HUES6 (cell line): ENCODE results near the gene CCBE1.
"Not testable (repeated sequence)": the region's sequence is repeated elsewhere in the genome, so short reads cannot be mapped to it uniquely, and the experiment has no call there.

Experiments
- H3K27ac ChIP-seq: 2 replicates; pipeline ENCODE4 v1.7.0; 2013; ENCODE audit warnings: low read depth, mild to moderate bottlenecking, low read length, inconsistent platforms
- H3K27me3 ChIP-seq: 2 replicates; pipeline ENCODE4 v1.6.1; 2013; ENCODE audit warnings: low read length; ENCODE audit not compliant: control insufficient read depth, insufficient read depth
- H3K36me3 ChIP-seq: 2 replicates; pipeline ENCODE4 v1.6.1; 2013; ENCODE audit warnings: low read length; ENCODE audit not compliant: control insufficient read depth, insufficient read depth
- H3K4me1 ChIP-seq: 2 replicates; pipeline ENCODE4 v1.6.1; 2013; ENCODE audit warnings: low read length; ENCODE audit not compliant: control insufficient read depth, insufficient read depth
- H3K4me3 ChIP-seq: 2 replicates; pipeline ENCODE4 v1.5.1; 2013; ENCODE audit warnings: low read depth, low read length
- H3K9ac ChIP-seq: one replicate; pipeline ENCODE4 v1.6.1; 2013; ENCODE audit warnings: mild to moderate bottlenecking, low read length
- H3K9me3 ChIP-seq: 2 replicates; pipeline ENCODE4 v1.6.1; 2013; ENCODE audit warnings: low read depth, low read length; ENCODE audit not compliant: control insufficient read depth, insufficient read depth

The CCBE1 gene

DNA sequence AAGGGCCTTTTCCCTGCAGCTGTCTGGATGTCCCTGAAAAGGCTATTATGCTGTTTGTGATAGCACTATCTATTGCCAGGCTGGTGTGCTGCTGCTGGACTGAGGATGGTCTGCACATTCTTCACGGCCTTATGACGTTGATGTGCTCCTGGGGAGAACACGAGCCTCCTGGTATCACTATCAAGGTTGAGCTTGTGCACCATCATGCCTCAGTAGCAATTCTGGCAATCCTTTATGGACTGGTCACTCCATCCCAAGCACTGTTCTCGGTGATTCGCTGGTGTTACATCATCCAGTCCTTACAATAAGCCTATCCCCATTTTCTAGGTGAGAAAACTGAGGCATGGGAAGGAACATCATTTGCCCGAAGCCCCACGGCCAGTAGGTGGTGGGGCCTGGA lies 18.2 kb upstream of the CCBE1 start:
- Histone ChIP-seq H3K27ac (no peak overlapping the region), H3K9me3 (no peaks in the 10 kb centered on the region), H3K27me3 (no peaks in the 10 kb centered on the region)

DNA sequence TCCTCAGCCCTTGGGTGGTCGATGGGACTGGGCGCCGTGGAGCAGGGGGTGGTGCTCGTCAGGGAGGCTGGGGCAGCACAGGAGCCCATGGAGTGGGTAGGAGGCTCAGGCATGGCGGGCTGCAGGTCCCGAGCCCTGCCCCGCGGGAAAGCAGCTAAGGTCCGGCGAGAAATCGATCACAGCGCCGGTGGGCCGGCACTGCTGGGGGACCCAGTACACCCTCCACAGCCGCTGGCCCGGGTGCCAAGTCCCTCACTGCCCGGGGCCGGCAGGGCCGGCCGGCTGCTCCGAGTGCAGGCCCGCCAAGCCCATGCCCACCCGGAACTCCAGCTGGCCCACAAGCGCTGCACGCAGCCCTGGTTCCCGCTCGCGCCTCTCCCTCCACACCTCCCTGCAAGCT lies 16.9 kb upstream of the CCBE1 start:
- H3K27ac ChIP-seq, H3K36me3 ChIP-seq, H3K4me3 ChIP-seq, H3K9me3 ChIP-seq, H3K9ac ChIP-seq, H3K4me1 ChIP-seq, H3K27me3 ChIP-seq: not testable (repeated sequence)

More for the DNA sequence above, 18.2 kb upstream of the CCBE1 start:
- no peak overlapping the region for H3K4me3 ChIP-seq
- H3K36me3 ChIP-seq, result no peaks in the 10 kb centered on the region
- H3K4me1 ChIP-seq, result peaks cover 3% of the 10 kb centered on the region; the same call in 1 of the 2 replicates
- H3K9ac ChIP-seq, result no peak overlapping the region

DNA sequence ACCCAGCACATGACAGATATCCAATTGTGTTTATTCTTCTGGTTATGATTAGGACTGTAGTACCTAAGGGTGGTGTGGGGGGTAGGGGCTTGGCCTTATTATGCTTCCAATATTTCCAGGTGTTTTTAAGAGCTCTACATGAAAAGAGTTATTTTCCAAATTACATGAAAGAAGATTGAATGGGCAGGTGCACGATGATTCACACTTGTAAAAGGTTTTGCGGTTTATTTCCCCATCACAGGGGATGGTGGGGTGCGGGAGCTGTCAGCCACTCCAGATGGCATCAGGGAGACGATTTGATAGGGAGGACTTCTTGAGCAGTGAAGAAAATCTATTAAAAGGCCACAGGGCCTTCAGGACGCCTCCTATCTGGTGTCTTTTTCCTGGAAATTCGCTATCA lies 15.1 kb upstream of the CCBE1 start:
- Histone ChIP-seq H3K4me3 (no peak overlapping the region), H3K9ac (no peak overlapping the region), H3K27ac (no peak overlapping the region), H3K4me1 (no peaks in the 10 kb centered on the region), H3K9me3 (no peaks in the 10 kb centered on the region), H3K27me3 (no peaks in the 10 kb centered on the region), H3K36me3 (no peaks in the 10 kb centered on the region)

DNA sequence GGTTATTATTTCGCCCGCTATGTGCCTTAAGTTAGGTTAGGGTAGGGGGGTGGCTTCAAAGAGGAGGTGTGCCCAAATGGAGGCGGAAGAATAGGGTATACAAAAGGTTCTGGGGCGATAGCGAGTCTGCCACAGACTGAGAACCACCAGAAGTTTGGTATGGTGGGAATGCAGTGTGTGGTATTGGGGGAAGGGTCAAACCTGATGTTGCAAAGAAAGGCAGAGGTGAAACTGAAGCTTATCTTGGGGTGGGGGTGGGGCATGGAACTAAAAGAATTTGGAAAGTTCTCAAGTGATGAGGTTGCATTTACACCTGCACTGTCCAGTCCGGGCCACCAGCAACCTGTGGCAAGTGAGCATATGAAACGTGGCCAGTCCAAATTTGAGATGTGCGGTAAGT lies 11.8 kb upstream of the CCBE1 start:
- H3K27ac ChIP-seq, result no peak overlapping the region
- H3K27me3 ChIP-seq, result no peaks in the 10 kb centered on the region
- H3K9me3 ChIP-seq, result no peaks in the 10 kb centered on the region
- H3K4me3 ChIP-seq, result no peak overlapping the region
- H3K4me1 ChIP-seq, result peaks cover 5% of the 10 kb centered on the region; the same call in 1 of the 2 replicates
- no peak overlapping the region for H3K9ac ChIP-seq
- no peaks in the 10 kb centered on the region for H3K36me3 ChIP-seq

DNA sequence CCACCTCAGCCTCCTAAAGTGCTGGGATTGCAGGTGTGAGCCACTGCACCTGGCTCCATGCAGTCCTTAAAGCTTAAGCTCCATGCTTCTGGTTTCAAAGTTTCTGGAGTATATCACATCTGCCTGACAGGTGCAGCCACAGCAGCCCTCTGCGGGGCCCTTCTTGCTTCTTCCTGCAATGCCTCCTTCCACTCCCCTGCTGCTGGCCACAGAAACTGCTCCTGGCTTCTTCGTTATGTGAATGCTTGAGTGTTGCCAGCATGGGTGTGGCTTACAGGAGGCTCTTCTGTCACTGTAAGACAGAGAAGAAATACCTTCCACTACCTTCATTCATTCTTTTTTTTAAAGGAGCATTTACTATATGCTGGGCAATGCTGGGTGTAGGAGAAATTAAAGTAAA lies 10.1 kb upstream of the CCBE1 start:
- no peak overlapping the region for H3K9ac ChIP-seq
- H3K27me3 ChIP-seq, result no peaks in the 10 kb centered on the region
- H3K9me3 ChIP-seq, result no peaks in the 10 kb centered on the region
- H3K4me1 ChIP-seq, result peaks cover 5% of the 10 kb centered on the region; the same call in 1 of the 2 replicates
- no peak overlapping the region for H3K27ac ChIP-seq
- no peaks in the 10 kb centered on the region for H3K36me3 ChIP-seq
- no peak overlapping the region for H3K4me3 ChIP-seq

DNA sequence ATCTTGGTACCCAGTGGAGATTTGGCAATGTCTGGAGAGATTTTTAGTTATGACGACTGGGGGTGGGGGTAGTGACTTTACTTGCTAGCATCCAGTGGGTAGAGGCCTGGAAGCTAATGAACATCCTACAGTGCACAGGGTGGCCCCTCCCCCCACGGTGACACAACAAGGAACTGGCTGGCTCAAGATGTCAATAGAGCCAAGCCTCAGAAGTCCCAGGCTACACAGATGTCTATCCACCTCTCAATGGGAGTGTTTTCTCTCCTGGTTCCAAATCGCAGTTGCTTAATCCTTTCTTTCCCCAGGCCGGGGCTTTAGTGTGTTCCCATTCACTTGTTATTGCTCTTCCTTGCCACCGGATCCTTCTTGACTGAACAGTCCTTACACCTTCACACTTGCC lies 9.3 kb upstream of the CCBE1 start:
- no peaks in the 10 kb centered on the region for H3K36me3 ChIP-seq
- H3K4me3 ChIP-seq, result no peak overlapping the region
- H3K9ac ChIP-seq, result no peak overlapping the region
- peaks cover 5% of the 10 kb centered on the region; the same call in 1 of the 2 replicates for H3K4me1 ChIP-seq
- no peaks in the 10 kb centered on the region for H3K27me3 ChIP-seq
- no peak overlapping the region for H3K27ac ChIP-seq
- no peaks in the 10 kb centered on the region for H3K9me3 ChIP-seq

DNA sequence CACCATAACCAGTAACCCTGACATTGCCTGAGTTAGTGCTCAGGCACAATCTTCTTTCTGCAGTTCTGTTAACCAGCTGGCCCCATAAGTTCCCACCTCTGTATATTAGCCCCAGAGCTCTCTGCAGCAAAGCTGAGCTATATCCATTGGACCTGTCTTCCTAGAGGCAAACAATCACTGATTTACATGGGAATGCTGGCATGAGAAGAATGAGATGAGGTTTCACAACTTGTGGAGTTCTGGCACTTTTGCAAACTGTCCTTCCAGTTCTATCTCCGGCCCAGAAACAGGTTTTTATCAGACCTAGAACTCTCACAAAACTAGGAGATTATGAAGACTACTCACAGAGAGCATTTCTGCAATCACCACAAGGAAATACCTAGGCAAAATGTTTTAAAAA lies 7.9 kb upstream of the CCBE1 start:
- Histone ChIP-seq H3K27ac (no peak overlapping the region), H3K4me1 (peaks cover 13% of the 10 kb centered on the region), H3K36me3 (no peaks in the 10 kb centered on the region), H3K9me3 (no peaks in the 10 kb centered on the region), H3K4me3 (no peak overlapping the region), H3K27me3 (no peaks in the 10 kb centered on the region), H3K9ac (no peak overlapping the region)

DNA sequence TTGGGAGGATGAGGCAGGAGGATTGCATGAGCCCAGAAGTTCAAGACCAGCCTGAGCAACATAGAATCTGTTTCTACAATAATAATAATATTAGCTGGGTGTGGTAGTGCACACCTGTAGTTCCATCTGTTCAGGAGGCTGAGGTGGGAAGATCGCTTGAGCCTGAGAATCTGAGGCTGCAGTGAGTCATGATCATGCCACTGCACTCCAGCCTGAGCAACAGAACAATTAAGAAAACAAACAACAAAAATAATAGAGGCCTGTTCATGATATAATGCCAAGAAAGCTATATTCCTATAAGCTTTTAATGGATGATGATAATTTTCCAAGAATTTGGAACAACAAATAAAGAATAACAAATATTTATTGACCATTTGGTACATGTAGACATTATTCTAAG lies 6.9 kb upstream of the CCBE1 start:
- Histone ChIP-seq H3K4me1 (peaks cover 19% of the 10 kb centered on the region), H3K4me3 (no peak overlapping the region), H3K27me3 (peaks cover 5% of the 10 kb centered on the region; the same call in 1 of the 2 replicates), H3K27ac (no peak overlapping the region), H3K9me3 (no peaks in the 10 kb centered on the region), H3K36me3 (no peaks in the 10 kb centered on the region), H3K9ac (no peak overlapping the region)

DNA sequence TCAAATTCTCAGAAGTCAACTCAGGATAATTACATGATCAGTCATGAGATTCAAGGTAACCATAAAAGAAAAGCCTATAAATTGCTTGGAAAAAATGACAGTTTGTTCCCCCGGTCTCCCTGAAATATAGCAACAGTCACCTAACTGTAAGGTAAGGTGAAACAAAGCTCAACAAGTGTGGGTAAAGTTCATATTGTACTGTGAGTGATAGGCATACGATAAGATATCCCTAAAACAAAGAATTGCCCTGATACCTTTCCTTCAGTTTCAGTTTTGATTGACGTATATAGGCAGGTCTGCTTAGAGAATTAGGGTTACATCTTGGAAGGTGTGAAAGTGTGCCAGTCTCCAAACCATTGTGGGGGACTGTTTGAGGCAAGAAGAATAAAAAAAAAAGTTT lies 4.0 kb upstream of the CCBE1 start:
- Histone ChIP-seq H3K9me3 (no peaks in the 10 kb centered on the region), H3K4me3 (no peak overlapping the region), H3K27ac (no peak overlapping the region), H3K27me3 (peaks cover 30% of the 10 kb centered on the region), H3K9ac (no peak overlapping the region), H3K4me1 (peaks cover 15% of the 10 kb centered on the region), H3K36me3 (no peaks in the 10 kb centered on the region)

DNA sequence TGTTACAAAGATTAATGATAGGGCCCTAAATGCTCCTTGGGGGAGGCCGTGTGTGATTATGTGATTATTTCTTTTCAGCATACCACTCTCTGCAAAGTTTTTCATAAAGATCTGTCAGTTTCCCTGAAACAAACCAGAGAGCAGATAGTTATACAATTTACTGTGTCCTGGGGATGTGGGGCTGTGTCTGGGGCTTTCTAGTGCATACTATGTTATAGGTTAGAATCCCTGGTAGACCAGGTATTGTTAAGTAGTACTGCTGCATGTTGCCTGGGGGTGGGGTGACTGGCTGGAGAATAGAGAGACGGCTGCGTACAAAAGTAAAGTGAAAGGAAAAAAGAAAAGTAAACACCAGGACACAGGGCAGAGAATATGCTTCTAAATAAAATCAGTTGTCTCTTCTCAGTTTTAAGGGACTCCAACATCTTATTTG lies 3.3 kb upstream of the CCBE1 start:
- H3K4me3 ChIP-seq, result no peak overlapping the region
- peaks cover 37% of the 10 kb centered on the region for H3K27me3 ChIP-seq
- H3K36me3 ChIP-seq, result no peaks in the 10 kb centered on the region
- H3K9ac ChIP-seq, result no peak overlapping the region
- H3K9me3 ChIP-seq, result no peaks in the 10 kb centered on the region
- H3K4me1 ChIP-seq, result peaks cover 22% of the 10 kb centered on the region
- no peak overlapping the region for H3K27ac ChIP-seq

DNA sequence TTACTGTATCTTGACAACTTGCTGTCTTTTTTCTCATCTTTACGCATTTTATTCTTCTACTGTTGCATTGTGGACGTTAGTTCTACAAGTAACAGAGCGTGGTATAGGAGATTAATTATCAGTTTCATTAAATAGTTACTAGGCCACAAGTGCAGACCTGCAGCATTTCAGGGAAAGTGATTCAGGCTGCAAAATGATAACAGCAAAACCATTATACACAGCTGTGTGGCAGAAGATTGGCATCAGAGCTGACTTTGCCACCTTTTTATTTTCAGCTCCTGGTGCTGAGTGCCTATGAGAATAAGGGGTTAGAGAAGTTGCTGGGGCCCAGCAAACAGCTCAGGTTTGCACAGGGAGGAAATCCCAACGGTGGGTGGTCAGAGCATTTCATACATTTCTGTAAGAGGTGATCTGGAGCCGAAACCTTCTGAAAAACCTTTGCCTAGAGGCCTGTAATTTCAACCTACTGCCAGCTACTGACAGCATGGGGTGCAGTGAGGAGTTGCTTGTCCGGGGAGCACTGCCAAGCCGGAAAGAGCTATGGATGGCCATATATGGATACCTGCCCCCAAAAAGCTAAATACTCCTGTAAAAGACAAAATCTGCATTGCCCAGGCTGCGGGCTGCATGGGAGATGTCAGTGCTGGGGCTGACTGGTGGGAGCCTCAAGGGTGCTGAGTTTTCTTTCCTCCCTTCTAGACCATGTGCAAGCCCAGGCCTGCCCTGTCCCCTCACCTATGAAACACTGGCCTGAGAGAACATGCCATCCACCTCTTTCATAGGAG lies 2.7 kb upstream of the CCBE1 start:
- H3K4me3 ChIP-seq, result no peak overlapping the region
- no peaks in the 10 kb centered on the region for H3K36me3 ChIP-seq
- no peak overlapping the region for H3K27ac ChIP-seq
- H3K27me3 ChIP-seq, result peaks cover 43% of the 10 kb centered on the region
- H3K9me3 ChIP-seq, result no peaks in the 10 kb centered on the region
- H3K9ac ChIP-seq, result no peak overlapping the region
- peaks cover 24% of the 10 kb centered on the region for H3K4me1 ChIP-seq
